HS-5 (cell line): Measurements from ENCODE around the gene PCDHGA1.

Experiments
- DNase-seq: peaks from one replicate; pipeline ENCODE4 v3.0.0-alpha.2; 2012; ENCODE audit warnings: low read depth

The PCDHGA1 gene

GRCh38 chr5:141534492-141535213 is 204.3 kb downstream of the PCDHGA1 start:
- no peak for DNase-seq

- no peak for DNase-seq
Measured at GRCh38 chr5:141543053-141543452, 212.7 kb downstream of the PCDHGA1 start.

GRCh38 chr5:141547488-141547887 is 217.2 kb downstream of the PCDHGA1 start:
- no peak for DNase-seq

GRCh38 chr5:141547921-141548320 is 217.6 kb downstream of the PCDHGA1 start:
- DNase-seq: no peak

GRCh38 chr5:141557681-141558136 is 227.4 kb downstream of the PCDHGA1 start:
- DNase-seq: peak; percentile 93

- no peak for DNase-seq
Measured at GRCh38 chr5:141558150-141558549, 227.8 kb downstream of the PCDHGA1 start.

GRCh38 chr5:141559461-141559860 is 229.1 kb downstream of the PCDHGA1 start:
- DNase-seq: no peak

GRCh38 chr5:141560151-141560550 is 229.8 kb downstream of the PCDHGA1 start:
- no peak for DNase-seq

- DNase-seq: peak; percentile 88
Measured at GRCh38 chr5:141560725-141561483, 230.6 kb downstream of the PCDHGA1 start.
